Activated CD8-positive, alpha-beta memory T cell treated with anti-CD3 and anti-CD28 coated beads, Interleukin-2, amount 10 ng/mL, durations not matched to agents 7 days and 5 days (primary cell): ENCODE measurements around the gene DNAJC7. TPM values are rescaled to one million over a fixed set of nuclear protein-coding genes. Genes with fewer than 3 reads are reported as not detected.

ENCODE experiments used
- ATAC-seq: fragments of 150-1000 bp; cut with Tn5 transposase; one replicate; pipeline ENCODE4 v1.10.0; 2021; ENCODE audit warnings: moderate library complexity
- CTCF ChIA-PET: fragments of 350-600 bp; sonication (Branson Sonifier 250); formaldehyde crosslinking; loops from one replicate; lab custom pipeline; 2021; ENCODE audit warnings: antibody characterized with exemption; lab: Charles Lee
- DNase-seq: peaks from one replicate; pipeline ENCODE4 v3.0.0-alpha.2; 2020
- H3K27ac Mint-ChIP-seq: one replicate; pipeline ENCODE4 v1.8.0; 2021; ENCODE audit warnings: mild to moderate bottlenecking, mixed read lengths
- H3K27me3 Mint-ChIP-seq: one replicate; pipeline ENCODE4 v1.8.0; 2021; ENCODE audit warnings: mixed read lengths
- H3K36me3 Mint-ChIP-seq: one replicate; pipeline ENCODE4 v1.8.0; 2021; ENCODE audit warnings: mild to moderate bottlenecking, mixed read lengths
- H3K4me1 Mint-ChIP-seq: one replicate; pipeline ENCODE4 v1.8.0; 2021; ENCODE audit warnings: mixed read lengths
- H3K4me3 Mint-ChIP-seq: one replicate; pipeline ENCODE4 v1.8.0; 2021; ENCODE audit warnings: mild to moderate bottlenecking, moderate library complexity, mixed read lengths
- H3K9me3 Mint-ChIP-seq: one replicate; pipeline ENCODE4 v1.8.0; 2022; ENCODE audit warnings: low read depth, mixed read lengths
- total RNA-seq, 2 experiments: library from RNA; stranded (reverse); gene quantifications; one replicate each; pipeline ENCODE4 v1.2.3, GENCODE V29; 2021

DNAJC7 gene
- total RNA-seq, 2 experiments from 2014 or later = 89.1 to 97.0 TPM

DNA sequence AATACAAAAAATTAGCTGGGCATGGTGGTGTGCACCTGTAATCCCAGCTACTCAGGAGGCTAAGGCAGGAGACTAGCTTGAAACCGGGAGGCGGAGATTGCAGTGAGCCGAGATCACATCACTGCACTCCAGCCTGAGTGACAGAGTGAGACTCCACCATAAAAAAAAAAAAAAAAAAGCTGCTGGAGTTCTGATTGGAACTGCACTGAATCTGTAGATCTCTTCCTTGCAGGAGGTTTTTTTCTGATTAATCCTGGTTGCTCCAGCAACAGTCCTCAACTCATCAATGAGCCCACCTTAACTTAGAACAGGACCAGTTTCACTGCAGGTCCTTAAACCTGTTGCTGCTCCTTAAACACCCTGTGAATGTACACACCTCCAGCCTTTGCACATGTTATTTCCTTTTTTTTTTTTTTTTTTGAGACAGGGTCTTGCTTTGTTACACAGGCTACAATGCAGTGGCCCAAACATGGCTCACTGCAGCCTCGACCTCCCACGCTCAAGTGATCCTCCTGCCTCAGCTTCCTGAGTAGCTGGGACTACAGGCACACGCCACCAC, 88.5 kb downstream of the DNAJC7 start:
- peak overlapping the region; percentile 96 for H3K4me3 Mint-ChIP-seq
- H3K27me3 Mint-ChIP-seq = no peaks in the 10 kb centered on the region
- H3K27ac Mint-ChIP-seq = peak overlapping the region; percentile 95
- H3K4me1 Mint-ChIP-seq = peaks cover 59% of the 10 kb centered on the region
- no peaks in the 10 kb centered on the region for H3K9me3 Mint-ChIP-seq
- no peak for ATAC-seq
- DNase-seq = no peak
- H3K36me3 Mint-ChIP-seq = peaks cover 3% of the 10 kb centered on the region
- CTCF ChIA-PET = interaction anchor here (4.7 kb wide), 1 partner anchor 10 kb away, joined by 36 read pairs; the partner anchor contains the start of gene ACLY

Other genes starting within 250 kb of the DNAJC7 start
- gene JUP, start 230.7 kb downstream of the DNAJC7 start, total RNA-seq = 1 to 10 TPM; 2.3 TPM
- gene P3H4, start 205.5 kb downstream of the DNAJC7 start, total RNA-seq = 1 to 10 TPM; 2.1 to 3.0 TPM
- 1 to 10 TPM; 1.3 TPM for gene FKBP10, start 204.4 kb downstream of the DNAJC7 start, total RNA-seq
- gene NT5C3B, start 181.2 kb downstream of the DNAJC7 start, total RNA-seq = 10 to 100 TPM; 28.2 to 35.0 TPM
- gene KLHL10, start 179.6 kb downstream of the DNAJC7 start, total RNA-seq = not detected
- gene KLHL11, start 152.0 kb downstream of the DNAJC7 start, total RNA-seq = 10 to 100 TPM; 14.4 to 16.4 TPM
- 100 to 1,000 TPM; 186 to 220 TPM for gene ACLY, start 98.5 kb downstream of the DNAJC7 start, total RNA-seq
- 1 to 10 TPM in 1 of 2 experiments, under 1 TPM in 1; 0.49 to 1.1 TPM for gene ODAD4, start 86.8 kb downstream of the DNAJC7 start, total RNA-seq
- gene CNP, start 50.6 kb downstream of the DNAJC7 start, total RNA-seq = 100 to 1,000 TPM in 1 of 2 experiments, 10 to 100 TPM in 1; 98.1 to 112 TPM
- gene NKIRAS2, start 2.7 kb upstream of the DNAJC7 start, total RNA-seq = 10 to 100 TPM; 21.0 to 23.7 TPM
- gene C17orf113, start 33.2 kb upstream of the DNAJC7 start, total RNA-seq = under 1 TPM; 0.14 to 0.23 TPM
- under 1 TPM; 0.12 to 0.18 TPM for gene ZNF385C, start 81.0 kb upstream of the DNAJC7 start, total RNA-seq
- 100 to 1,000 TPM in 1 of 2 experiments, 10 to 100 TPM in 1; 65.8 to 105 TPM for gene DHX58, start 95.3 kb upstream of the DNAJC7 start, total RNA-seq
- gene KAT2A, start 103.9 kb upstream of the DNAJC7 start, total RNA-seq = 10 to 100 TPM; 49.0 to 58.2 TPM
- gene HSPB9, start 105.4 kb upstream of the DNAJC7 start, total RNA-seq = under 1 TPM in 1 of 2 experiments, not detected in 1; 0.58 TPM
- gene RAB5C, start 137.6 kb upstream of the DNAJC7 start, total RNA-seq = 10 to 100 TPM; 86.9 to 99.4 TPM
- gene KCNH4, start 163.7 kb upstream of the DNAJC7 start, total RNA-seq = under 1 TPM; 0.09 to 0.56 TPM
- gene HCRT, start 168.0 kb upstream of the DNAJC7 start, total RNA-seq = not detected
- gene GHDC, start 177.1 kb upstream of the DNAJC7 start, total RNA-seq = 10 to 100 TPM; 17.0 to 18.0 TPM